Activated CD4-positive, alpha-beta T cell treated with anti-CD3 and anti-CD28 coated beads, Interleukin-2, amount 50 U/mL, for 24 hours (primary cell): ENCODE data around the gene RPS6KA5.

Source experiments
- DNase-seq, 2 donors: peaks; one replicate each; pipeline ENCODE4 v3.0.0-alpha.2; 2020; ENCODE audit warnings: low read depth in 1 of 2, low spot score in 1 of 2

Gene RPS6KA5

DNA sequence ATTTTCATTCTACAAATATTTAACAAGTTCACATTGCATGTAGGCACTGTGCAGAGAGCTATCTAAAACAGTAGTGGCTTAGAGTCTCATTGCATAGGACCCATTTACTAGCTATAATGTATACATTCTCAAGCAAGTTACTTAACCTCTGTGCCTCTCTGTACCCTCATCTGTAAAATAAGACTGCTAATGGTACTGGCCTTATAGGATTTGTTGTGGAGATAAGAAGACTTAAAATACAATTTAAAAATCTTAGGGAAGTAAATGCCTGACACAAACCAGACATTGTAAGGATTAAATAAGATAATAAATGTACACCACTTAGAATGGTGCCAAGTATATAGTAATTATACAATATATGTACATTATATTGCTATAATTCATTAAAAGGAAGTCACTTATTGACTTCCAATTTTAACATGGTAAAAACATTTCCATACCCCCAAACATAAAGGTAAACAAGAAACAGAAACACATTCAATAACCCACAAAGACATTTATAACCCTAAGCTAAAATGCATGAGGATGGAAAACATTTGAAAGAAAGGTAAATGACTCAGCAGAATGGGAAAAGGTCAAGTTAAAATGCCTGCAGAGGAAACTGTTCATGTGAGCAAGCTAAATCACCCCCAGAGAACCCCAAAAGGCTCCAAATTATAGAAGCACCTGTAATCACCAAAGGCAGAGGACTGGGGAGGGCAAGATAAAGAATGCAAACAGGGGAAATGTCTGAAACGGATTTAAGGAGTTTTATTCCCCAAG, 30.8 kb downstream of the RPS6KA5 start:
- DNase-seq, result no peak

- DNase-seq, result no peak
Observed at GRCh38 chr14:91027561-91027960, 32.9 kb downstream of the RPS6KA5 start.

DNA sequence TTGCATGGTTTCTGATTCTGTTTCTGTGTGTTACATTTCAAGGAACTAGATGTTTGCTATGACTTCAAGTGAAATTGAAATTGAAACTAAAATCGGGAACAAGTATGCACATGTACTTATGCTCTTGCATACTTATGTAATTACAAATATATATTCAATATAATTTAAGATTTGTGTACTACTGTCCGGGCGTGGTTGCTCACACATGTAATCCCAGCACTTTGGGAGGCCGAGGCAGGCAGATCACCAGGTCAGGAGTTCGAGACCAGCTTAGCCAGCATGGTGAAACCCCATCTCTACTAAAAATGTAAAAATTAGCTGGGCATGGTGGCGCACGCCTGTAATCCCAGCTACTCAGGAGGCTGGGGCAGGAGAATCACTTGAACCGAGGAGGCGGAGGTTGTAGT, 37.8 kb downstream of the RPS6KA5 start:
- DNase-seq, result peak in 1 of 2 donors; percentile 12

DNA sequence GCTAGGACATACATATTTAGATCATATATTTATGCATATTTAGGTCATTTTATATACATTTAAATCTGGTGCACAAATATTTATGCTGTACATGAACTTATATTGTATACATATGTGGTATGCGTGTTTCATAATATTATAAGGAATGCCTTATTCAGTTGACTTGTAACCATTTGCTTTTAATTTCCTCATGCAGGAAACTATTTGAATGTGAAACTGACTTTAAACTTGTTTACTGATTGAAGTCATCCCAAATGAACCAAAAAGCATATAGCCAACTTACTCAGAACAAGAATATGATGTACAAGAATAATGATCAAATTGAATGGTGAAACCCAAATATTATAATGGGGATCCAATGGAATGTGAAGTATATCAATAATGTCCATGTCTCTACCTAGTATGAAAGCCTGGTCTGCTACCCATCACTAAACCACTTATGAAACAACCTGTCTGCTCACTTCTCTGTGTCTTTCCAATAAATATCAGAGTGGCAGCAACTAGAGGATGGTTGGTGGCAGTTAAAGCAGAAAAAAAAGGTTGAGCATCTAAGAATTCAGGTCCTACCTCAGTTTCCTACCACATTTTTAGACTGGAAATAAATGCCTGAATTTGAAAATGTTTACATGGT, 38.3 kb downstream of the RPS6KA5 start:
- DNase-seq, result no peak

- no peak for DNase-seq
Observed at GRCh38 chr14:91021115-91021514, 39.3 kb downstream of the RPS6KA5 start.

DNA sequence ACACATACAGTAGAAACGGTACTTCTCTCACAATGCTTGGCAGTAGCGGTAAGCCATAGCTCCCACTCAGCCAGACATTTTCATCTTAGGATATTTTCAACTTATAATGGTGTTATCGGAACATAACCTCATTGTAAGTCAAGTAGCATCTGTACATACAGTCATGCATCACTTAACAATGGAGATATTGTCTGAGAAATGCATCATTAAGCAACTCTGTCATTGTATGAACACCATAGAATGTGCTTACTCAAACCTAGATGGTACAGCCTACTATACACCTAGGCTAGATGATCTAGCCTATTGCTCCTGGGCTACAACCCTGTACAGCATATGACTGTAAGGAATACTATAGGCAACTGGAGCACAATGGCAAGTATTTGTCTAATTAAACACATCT, 40.8 kb downstream of the RPS6KA5 start:
- no peak for DNase-seq

- DNase-seq, result no peak
Observed at GRCh38 chr14:91018481-91018880, 42.0 kb downstream of the RPS6KA5 start.

DNA sequence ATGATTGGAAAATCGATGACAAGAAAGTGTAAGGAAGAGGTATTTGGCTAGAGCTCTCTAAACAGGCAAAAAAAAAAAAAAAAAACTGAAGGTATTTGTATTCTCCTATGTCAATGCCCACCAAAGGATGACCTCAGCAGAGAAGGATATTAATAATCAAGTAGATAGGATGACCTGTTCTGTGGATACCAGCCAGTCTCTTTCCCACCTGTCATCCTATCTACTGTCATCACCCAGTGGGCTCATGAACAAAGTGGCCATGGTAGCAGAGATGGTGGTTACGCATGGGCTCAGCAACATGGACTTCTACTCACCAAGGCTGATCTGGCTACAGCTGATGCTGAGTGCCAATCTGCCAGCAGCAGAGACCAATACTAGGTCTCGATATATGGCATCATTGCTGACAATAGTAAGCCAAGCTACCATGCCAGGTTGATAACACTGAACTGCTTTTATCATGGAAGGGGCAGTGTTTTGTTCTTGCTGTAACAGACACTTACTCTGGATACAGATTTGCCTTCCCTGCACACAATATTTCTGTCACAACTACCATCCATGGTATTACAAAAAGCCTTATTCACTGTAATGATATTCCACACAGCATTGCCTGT, 43.5 kb downstream of the RPS6KA5 start:
- DNase-seq, result no peak

DNA sequence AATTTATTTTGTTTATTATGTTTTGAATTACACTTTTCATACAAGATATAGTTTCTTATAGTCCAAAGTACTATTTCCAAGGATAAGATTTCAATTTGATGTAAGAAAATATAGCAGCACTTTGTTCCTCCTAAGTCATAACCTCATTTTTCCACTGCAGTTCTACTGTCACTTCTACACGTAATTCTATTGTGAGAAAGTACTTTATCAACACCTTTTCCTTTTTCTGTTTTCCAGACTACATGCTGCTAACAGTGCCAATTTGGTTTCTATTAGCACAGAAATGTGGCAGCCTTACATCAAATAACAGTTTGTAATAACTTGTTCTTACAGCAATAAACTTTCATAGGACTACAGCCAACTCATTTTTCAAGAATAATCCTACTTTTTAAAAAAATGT, 45.0 kb downstream of the RPS6KA5 start:
- no peak for DNase-seq

GRCh38 chr14:91012045-91012444, 48.4 kb downstream of the RPS6KA5 start:
- no peak for DNase-seq

DNA sequence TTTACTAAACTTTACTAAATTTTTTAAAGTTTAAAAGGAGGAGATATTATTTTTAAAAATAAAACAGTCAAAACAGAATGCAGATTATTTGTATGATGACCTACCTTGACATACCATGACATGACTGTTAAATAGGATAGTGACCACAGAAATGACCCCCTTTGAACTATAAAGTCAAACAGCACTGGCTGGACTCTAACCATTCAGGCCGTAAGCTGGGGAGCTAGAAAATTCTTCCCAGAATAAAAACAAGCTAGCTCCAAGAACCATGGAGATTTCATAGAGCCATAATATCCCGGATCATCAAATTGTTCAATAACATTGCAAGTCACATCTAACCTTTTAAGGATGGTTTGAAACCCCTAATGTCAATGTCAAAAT, 50.3 kb downstream of the RPS6KA5 start:
- no peak for DNase-seq

- DNase-seq, result no peak
Observed at GRCh38 chr14:91009501-91010152, 50.8 kb downstream of the RPS6KA5 start.

DNA sequence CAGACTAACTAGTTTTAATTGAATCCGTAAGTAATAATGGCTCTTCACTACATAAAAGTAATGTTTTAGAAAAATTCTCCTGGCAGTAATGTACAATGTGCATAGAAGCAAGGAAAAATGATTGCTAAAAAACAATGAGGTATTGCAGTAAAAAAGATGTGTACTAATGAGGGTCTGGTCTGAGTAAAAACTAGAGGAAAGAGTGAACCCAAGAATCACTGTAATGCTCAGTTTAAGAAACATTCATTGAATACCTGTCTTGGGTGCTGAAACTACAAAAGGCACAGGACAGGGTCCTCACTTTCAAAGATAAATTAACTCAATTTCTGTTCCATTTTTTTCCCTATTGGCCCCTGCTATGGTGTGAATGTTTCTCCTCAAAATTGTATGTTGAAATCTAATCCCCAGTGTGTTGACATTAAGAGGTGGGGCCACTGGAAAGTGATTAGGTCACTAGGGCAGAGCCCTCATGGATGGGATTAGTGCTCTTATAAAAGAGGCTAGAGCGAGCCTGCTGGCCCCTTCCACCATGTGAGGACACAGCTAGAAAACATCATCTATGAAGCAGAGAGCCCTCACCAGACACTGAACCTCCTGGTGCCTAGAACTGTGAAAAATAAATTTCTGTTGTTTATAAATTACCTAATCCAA, 51.6 kb downstream of the RPS6KA5 start:
- DNase-seq, result no peak

DNA sequence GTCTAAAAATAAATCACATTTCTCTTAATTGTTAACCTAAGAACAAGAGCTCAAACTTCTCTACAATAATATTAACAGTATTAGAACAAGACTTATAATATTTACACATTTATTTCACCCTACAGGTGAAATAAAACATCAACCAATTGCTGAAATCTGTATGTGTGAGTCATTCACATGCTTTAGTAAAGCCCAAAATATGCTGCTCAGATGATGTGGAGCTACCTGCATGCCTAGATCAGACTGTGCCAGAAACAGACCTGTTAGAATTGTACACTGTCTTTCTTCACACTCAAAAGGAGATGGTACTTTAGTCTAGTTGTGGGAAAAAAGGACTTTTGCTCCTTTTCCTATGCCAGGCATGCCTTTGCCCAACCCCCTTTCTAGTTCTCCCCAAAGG, 54.7 kb downstream of the RPS6KA5 start:
- no peak for DNase-seq

DNA sequence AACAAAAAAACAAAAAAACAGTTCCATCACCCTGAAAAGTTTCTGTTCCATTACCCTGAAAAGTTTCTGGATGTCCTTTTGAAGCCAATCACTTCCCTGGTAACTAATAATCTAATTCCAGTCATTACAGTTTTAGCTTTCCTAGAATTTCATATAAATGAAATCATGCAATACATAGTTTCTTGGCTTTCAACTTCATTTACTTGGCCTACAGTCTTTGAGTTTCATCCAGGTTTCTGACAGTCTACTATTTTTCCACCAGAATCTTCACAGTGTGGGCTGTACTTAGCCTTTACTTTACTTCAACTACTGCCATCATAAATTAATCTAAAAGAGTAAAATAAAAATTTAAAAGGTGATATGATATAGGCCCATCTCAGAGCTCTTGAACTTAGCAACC, 55.5 kb downstream of the RPS6KA5 start:
- DNase-seq, result no peak

DNA sequence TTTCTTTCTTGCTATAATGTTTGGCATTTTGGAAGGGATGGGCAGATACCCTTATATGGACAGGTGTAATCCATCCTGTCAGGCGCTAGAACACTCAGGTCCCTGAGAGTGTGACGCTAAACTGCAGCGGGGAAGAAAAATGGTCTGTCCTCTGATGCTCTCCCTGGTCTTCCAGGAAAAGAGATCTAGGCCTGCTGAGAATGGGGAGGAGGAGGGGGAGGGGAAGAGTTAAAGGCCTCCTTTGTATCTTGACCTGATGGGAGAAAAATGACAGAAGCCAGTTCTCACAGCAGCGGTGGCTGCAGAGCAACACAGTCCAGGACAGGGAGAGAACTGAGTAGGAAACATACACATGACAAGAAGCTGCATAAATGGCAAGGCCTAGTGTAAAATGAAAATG, 61.1 kb downstream of the RPS6KA5 start:
- no peak for DNase-seq

DNA sequence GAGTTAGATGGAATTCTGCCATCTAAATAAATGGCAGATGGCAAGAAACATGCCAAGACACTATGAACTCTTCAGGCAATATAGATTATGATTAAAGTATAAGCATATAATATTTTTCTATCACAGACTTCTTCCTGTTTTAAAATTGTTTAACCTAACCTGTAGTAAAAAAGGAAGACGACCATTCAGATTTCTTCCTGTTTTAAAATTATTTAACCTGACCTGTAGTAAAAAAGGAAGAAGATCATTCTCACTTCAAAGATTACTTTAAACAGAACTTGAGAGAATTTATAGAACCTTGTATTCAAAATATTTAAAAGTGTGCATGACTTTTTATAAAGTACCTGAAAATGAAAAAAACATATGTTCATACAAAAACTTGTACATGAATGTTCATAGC, 63.5 kb downstream of the RPS6KA5 start:
- DNase-seq, result no peak

GRCh38 chr14:90995785-90996184, 64.7 kb downstream of the RPS6KA5 start:
- DNase-seq, result no peak

DNA sequence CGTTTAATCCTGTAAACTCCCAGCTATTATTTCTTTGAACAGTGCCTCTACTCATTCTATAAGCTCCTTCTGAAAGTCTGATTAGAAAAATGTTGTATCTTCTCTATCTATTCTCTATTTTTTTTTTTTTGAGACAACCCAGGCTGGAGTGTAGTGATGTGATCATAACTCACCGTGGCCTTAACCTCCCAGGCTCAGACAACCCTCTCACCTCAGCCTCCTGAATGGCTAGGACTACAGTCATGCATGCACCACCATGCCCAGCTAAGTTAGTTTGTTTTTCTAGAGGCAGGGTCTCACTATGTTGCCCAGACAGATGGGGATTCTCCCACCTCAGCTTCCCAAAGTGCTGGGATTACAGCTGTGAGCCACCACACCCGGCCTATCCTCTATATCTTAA, 66.6 kb downstream of the RPS6KA5 start:
- no peak for DNase-seq

GRCh38 chr14:90991690-90992443, 68.6 kb downstream of the RPS6KA5 start:
- no peak for DNase-seq

DNA sequence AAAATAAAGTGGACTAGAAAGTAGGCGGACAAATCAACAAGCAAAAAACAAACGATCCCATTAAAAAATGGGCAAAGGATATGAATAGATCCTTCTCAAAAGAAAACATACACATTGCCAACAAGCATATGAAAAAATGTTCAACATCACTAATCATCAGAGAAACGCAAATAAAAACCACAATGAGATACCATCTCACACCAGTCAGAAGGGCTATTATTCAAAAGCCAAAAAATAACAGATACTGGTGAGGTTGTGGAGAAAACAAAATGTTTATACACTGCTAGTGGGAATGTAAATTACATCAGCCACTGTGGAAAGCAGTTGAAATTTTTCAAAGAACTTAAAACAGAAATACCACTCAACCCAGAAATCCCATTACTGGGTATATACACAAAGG, 70.3 kb downstream of the RPS6KA5 start:
- DNase-seq, result no peak
